Loucy (cell line): Measurements from ENCODE around the gene RAB40B.
"Not testable (repeated sequence)": the region's sequence is repeated elsewhere in the genome, so short reads cannot be mapped to it uniquely, and the experiment has no call there.

Experiments used
- H2AFZ ChIP-seq: fragments of 200-600 bp; sonication (generic); 2 replicates; pipeline ENCODE4 v1.6.0; 2016; ENCODE audit warnings: antibody characterized with exemption, mild to moderate bottlenecking, low read length, moderate library complexity
- H3F3A ChIP-seq: fragments of 200-600 bp; 2 replicates; pipeline ENCODE4 v1.6.0; 2016; ENCODE audit warnings: antibody characterized with exemption, low read depth, mild to moderate bottlenecking
- H3K27me3 ChIP-seq: fragments of 200-600 bp; sonication (generic); 2 replicates; pipeline ENCODE4 v1.6.1; 2014; ENCODE audit warnings: low read length, mild to moderate bottlenecking; ENCODE audit not compliant: insufficient read depth, poor library complexity, severe bottlenecking
- H3K36me3 ChIP-seq: fragments of 200-600 bp; sonication (generic); 2 replicates; pipeline ENCODE4 v1.6.1; 2016; ENCODE audit warnings: low read length; ENCODE audit not compliant: insufficient read depth
- H3K4me1 ChIP-seq: fragments of 200-600 bp; sonication (generic); 2 replicates; pipeline ENCODE4 v1.5.1; 2014; ENCODE audit warnings: low read length, mild to moderate bottlenecking; ENCODE audit not compliant: insufficient read depth, poor library complexity, severe bottlenecking
- H3K4me2 ChIP-seq: fragments of 200-600 bp; sonication (generic); 2 replicates; pipeline ENCODE4 v1.6.0; 2014; ENCODE audit warnings: antibody characterized with exemption, low read length, low read depth, mild to moderate bottlenecking; ENCODE audit not compliant: poor library complexity, severe bottlenecking
- H3K4me3 ChIP-seq: fragments of 200-600 bp; sonication (generic); 2 replicates; pipeline ENCODE4 v1.5.1; 2014; ENCODE audit warnings: low read length, mild to moderate bottlenecking, mixed read lengths; ENCODE audit not compliant: poor library complexity, severe bottlenecking
- H3K79me2 ChIP-seq: fragments of 200-600 bp; sonication (generic); 2 replicates; pipeline ENCODE4 v1.6.1; 2014; ENCODE audit warnings: low read length; ENCODE audit not compliant: insufficient read depth
- H3K9ac ChIP-seq: fragments of 200-600 bp; sonication (generic); 2 replicates; pipeline ENCODE4 v1.6.0; 2014; ENCODE audit warnings: mild to moderate bottlenecking, low read depth, low read length, moderate library complexity; ENCODE audit not compliant: poor library complexity, severe bottlenecking
- H3K9me2 ChIP-seq: fragments of 200-600 bp; sonication (generic); replicated peaks from 2 replicates; pipeline ENCODE4 v1.6.1; 2016; ENCODE audit warnings: low read depth, low read length, mixed read lengths
- H3K9me3 ChIP-seq: fragments of 200-600 bp; sonication (generic); 2 replicates; pipeline ENCODE4 v1.6.1; 2014; ENCODE audit warnings: mild to moderate bottlenecking, antibody characterized with exemption, low read length, low read depth; ENCODE audit not compliant: insufficient read depth
- H4K20me1 ChIP-seq: fragments of 200-600 bp; sonication (generic); 2 replicates; pipeline ENCODE4 v1.6.0; 2014; ENCODE audit warnings: antibody characterized with exemption, low read length, mild to moderate bottlenecking; ENCODE audit not compliant: insufficient read depth, poor library complexity, severe bottlenecking
- CTCF ChIP-seq: fragments of 200-600 bp; sonication (generic); conservative IDR thresholded peaks from 2 replicates; pipeline ENCODE4 v1.5.1; 2014; ENCODE audit warnings: mild to moderate bottlenecking, antibody characterized with exemption, low read length
- EZH2phosphoT487 ChIP-seq: fragments of 200-600 bp; IDR thresholded peaks from 2 replicates; pipeline ENCODE4 v1.6.1; 2018; ENCODE audit warnings: antibody characterized with exemption, mild to moderate bottlenecking, moderate library complexity, borderline replicate concordance

The RAB40B gene

GRCh38 chr17:82698065-82698973 is at the start of gene RAB40B:
RAB40B (minus strand) TSS chr17:82698698; CDS start chr17:82698596, 102 bp downstream.
- Histone ChIP-seq H3K9me3 (no peaks in the 10 kb centered on the region; the same call in 1 of the 2 replicates), H3K36me3 (no peaks in the 10 kb centered on the region), H4K20me1 (no peaks in the 10 kb centered on the region), H3K4me1 (no peaks in the 10 kb centered on the region), H3K9me2 (no peaks in the 10 kb centered on the region), H3K4me3 (peak within 1 kb of the TSS; percentile 73), H3K79me2 (no peaks in the 10 kb centered on the region), H3K4me2 (peak within 1 kb of the TSS; percentile 62), H3K27me3 (no peaks in the 10 kb centered on the region), H3F3A (no peaks in the 10 kb centered on the region), H2AFZ (peak within 1 kb of the TSS; percentile 86), H3K9ac (no peak within 1 kb of the TSS)
- no peak for TF ChIP-seq EZH2phosphoT487
- no peak for TF ChIP-seq CTCF

GRCh38 chr17:82745524-82745923 is 47.0 kb upstream of the RAB40B start:
- Histone ChIP-seq H4K20me1 (no peaks in the 10 kb centered on the region), H2AFZ (no peak overlapping the region), H3K4me3 (no peak overlapping the region), H3K4me2 (no peak overlapping the region), H3K27me3 (no peaks in the 10 kb centered on the region), H3K9me2 (no peaks in the 10 kb centered on the region), H3F3A (peaks cover 5% of the 10 kb centered on the region; the same call in 1 of the 2 replicates), H3K36me3 (no peaks in the 10 kb centered on the region), H3K9ac (no peak overlapping the region), H3K79me2 (no peaks in the 10 kb centered on the region), H3K4me1 (no peaks in the 10 kb centered on the region), H3K9me3 (peaks cover 3% of the 10 kb centered on the region; the same call in 1 of the 2 replicates)
- TF ChIP-seq CTCF = no peak
- TF ChIP-seq EZH2phosphoT487 = no peak

- not testable (repeated sequence) for H3F3A ChIP-seq, H3K9ac ChIP-seq, H3K4me1 ChIP-seq, H3K36me3 ChIP-seq, H3K27me3 ChIP-seq, H3K4me2 ChIP-seq, H3K4me3 ChIP-seq, H3K79me2 ChIP-seq, H2AFZ ChIP-seq, H4K20me1 ChIP-seq, H3K9me2 ChIP-seq, H3K9me3 ChIP-seq
Observed at GRCh38 chr17:82744736-82745135, 46.2 kb upstream of the RAB40B start.
